ENCODE data around the gene CDT1.
"Not testable (repeated sequence)": the region's sequence is repeated elsewhere in the genome, so short reads cannot be mapped to it uniquely, and the experiment has no call there.

The CDT1 gene

DNA sequence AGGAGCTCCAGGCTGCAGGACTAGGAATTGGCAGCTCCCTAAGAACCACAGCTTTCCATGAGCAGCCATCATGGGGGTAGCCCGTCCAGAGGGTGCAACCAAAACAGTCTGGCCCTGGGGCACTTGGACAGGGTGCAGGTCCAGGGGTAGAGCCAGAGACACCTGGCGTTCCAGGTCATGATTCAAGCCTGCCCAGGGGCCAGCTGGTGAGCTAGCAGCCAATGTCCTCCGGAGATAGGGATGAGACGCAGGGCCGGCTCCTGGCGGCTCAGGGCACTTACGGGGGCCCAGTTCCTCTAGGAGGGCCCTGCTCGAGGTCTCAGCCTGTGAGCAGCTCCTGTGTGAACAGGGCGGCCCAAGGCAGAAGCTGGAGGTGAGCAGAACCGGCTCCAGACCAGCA, 40.6 kb upstream of the CDT1 start:
- TF ChIP-seq ZNF274 (IDR thresholded peaks at IDR 0.05; ENCODE audit: low read depth, low read length), result no peak
- H3K4me3 ChIP-seq (ENCODE audit: low read length), result no peak overlapping the region

- no peak for TF ChIP-seq ZNF274 (IDR thresholded peaks at IDR 0.05; ENCODE audit: low read depth, low read length)
- H3K4me3 ChIP-seq (ENCODE audit: low read length), result no peak overlapping the region
These were observed 40.0 kb upstream of the CDT1 start for GRCh38 chr16:88763502-88764053.

GRCh38 chr16:88764080-88764479, 39.5 kb upstream of the CDT1 start:
- H3K4me3 ChIP-seq (ENCODE audit: low read length), result no peak overlapping the region
- no peak for TF ChIP-seq ZNF274 (IDR thresholded peaks at IDR 0.05; ENCODE audit: low read depth, low read length)

- no peak overlapping the region for H3K4me3 ChIP-seq (ENCODE audit: low read length)
- TF ChIP-seq ZNF274 (IDR thresholded peaks at IDR 0.05; ENCODE audit: low read depth, low read length), result no peak
These were observed 38.7 kb upstream of the CDT1 start for GRCh38 chr16:88764913-88765349.

DNA sequence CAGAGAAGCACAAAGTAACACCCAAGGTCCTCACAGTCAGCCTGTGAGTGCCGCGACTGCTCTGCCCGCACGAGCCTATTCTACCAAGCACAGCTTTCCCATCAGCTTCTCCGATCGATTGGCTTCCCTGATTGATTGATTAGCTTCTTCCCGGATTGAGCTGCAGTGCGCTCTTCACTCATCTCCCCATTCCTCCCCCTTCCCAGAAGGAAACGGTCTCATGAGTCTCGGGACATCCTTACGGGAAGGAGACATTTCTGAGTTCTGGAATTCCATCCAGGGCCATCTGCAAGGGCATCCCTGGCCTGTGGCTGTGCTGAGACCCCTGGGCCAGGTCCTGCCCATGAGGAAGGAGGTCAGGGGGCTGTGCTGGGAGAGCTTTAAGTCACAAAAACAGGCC, 36.6 kb upstream of the CDT1 start:
- no peak overlapping the region for H3K4me3 ChIP-seq (ENCODE audit: low read length)
- no peak for TF ChIP-seq ZNF274 (IDR thresholded peaks at IDR 0.05; ENCODE audit: low read depth, low read length)

DNA sequence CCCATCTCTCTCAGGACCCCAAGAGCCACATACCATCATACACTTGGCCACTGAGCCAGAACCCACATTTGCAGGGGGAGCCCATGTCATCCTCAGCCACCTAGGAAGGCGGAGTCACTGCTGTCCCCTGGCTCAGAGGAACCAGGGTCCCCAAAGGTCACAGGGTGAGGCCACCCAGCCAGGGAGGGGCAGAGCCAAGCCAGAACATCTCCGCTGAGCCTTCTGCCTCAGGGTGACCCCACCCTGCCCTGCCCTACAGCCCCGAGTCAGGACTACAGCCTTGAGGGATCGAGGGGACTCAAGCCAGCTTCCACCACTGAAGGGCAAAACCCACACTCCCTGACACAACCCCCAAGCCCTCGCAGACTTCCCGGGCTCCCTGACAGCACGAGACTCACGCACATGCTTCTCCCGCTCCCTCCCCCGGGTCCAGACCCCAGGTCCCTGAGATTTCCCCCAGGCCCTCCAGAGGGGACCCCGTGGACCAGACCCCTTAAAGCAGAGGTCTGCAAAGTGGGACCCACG, 36.0 kb upstream of the CDT1 start:
- TF ChIP-seq ZNF274 (IDR thresholded peaks at IDR 0.05; ENCODE audit: low read depth, low read length), result no peak
- H3K4me3 ChIP-seq (ENCODE audit: low read length), result no peak overlapping the region

- H3K4me3 ChIP-seq (ENCODE audit: low read length), result no peak overlapping the region
- no peak for TF ChIP-seq ZNF274 (IDR thresholded peaks at IDR 0.05; ENCODE audit: low read depth, low read length)
These were observed 35.4 kb upstream of the CDT1 start for GRCh38 chr16:88768071-88768783.

DNA sequence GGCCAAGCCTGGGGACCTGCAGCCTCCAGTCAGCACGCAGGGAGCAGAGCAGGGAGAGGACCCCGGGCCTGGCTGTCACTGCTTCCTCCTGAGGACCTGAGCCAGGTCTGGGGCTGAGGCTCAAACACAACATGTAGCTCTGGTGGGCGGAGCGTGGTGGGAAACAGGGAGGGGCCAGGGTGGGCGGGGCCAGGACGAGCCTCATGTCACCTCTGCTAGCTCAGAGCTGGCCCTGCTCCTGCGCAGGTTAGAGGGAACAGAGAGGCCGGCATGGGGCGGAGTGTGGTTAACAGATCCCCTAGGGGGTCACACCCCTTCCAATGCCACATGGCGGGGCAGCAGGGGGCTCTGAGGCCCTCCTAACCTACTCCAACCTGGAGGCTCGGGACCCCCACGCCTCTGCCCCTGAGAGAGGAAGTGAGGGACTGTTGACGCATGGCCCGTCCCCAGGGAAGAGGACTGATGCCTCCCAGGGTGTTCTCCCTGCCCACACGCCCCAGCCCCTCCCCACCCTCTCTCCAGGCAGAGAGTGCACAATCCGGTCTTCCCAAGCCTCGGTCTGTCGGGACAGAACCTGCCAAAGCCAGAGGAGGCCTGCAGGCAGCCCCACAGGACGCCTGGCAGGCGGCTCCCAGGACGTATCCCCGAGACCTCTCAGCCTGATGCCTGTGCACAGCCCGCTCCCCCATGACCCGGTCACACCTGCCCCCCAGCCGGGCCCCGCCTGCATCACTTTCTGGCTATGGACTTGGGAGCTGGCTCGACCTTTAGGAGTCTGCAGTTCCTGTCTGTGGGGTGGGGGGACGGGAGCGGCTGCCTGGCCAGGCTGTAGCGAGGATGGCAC, 33.8 kb upstream of the CDT1 start:
- no peak overlapping the region for H3K4me3 ChIP-seq (ENCODE audit: low read length)

DNA sequence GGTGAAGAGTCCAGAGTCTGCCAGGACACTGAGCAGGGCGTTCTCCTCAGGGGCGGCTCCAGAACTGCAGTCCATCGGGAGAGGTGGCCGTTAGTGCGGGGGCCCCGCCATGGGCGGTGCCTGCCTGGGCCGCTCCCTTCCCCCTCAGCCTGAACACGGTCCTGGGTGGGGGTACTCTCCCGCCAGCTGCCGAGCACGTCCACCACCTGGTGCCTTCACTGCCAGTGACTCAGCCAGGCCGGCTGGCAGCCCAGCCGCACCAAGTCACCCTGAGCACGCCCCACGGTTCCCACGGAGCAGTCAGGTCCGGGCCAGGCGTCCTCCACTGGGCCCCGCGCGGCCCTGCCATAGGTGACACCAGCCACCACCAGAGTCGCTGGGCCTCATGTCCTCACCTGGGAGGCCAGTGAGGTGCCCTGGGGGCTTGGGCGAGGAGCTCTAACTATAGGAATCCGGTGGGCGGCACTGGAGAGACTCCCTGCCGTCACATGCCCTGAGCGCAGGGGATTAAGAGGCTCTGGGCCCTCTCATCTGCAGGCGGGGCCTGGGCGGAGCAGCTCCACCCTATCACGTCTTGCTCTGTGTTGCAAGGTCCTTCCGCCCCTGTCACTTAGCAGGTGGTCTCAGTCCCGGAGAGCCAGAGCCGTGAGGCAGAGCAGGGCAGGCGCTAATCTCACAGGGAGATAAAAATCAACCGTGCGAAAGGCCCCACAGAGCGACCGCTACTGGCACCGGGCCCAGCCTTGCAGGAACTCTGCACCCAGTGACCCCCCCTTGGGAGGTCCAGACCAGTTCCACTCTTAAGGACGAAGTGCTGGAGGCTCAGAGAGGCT, 32.9 kb upstream of the CDT1 start:
- H3K4me3 ChIP-seq (ENCODE audit: low read length), result no peak overlapping the region; the same call in 1 of the 2 replicates
- no peak for TF ChIP-seq ZNF274 (IDR thresholded peaks at IDR 0.05; ENCODE audit: low read depth, low read length)

More for the DNA sequence above, 33.8 kb upstream of the CDT1 start:
- no peak for TF ChIP-seq ZNF274 (IDR thresholded peaks at IDR 0.05; ENCODE audit: low read depth, low read length)

GRCh38 chr16:88771294-88771772, 32.3 kb upstream of the CDT1 start:
- no peak overlapping the region; the same call in 1 of the 2 replicates for H3K4me3 ChIP-seq (ENCODE audit: low read length)
- TF ChIP-seq ZNF274 (IDR thresholded peaks at IDR 0.05; ENCODE audit: low read depth, low read length), result no peak

- not testable (repeated sequence) for H3K4me3 ChIP-seq (ENCODE audit: low read length)
These were observed 31.8 kb upstream of the CDT1 start for GRCh38 chr16:88771781-88772180.

DNA sequence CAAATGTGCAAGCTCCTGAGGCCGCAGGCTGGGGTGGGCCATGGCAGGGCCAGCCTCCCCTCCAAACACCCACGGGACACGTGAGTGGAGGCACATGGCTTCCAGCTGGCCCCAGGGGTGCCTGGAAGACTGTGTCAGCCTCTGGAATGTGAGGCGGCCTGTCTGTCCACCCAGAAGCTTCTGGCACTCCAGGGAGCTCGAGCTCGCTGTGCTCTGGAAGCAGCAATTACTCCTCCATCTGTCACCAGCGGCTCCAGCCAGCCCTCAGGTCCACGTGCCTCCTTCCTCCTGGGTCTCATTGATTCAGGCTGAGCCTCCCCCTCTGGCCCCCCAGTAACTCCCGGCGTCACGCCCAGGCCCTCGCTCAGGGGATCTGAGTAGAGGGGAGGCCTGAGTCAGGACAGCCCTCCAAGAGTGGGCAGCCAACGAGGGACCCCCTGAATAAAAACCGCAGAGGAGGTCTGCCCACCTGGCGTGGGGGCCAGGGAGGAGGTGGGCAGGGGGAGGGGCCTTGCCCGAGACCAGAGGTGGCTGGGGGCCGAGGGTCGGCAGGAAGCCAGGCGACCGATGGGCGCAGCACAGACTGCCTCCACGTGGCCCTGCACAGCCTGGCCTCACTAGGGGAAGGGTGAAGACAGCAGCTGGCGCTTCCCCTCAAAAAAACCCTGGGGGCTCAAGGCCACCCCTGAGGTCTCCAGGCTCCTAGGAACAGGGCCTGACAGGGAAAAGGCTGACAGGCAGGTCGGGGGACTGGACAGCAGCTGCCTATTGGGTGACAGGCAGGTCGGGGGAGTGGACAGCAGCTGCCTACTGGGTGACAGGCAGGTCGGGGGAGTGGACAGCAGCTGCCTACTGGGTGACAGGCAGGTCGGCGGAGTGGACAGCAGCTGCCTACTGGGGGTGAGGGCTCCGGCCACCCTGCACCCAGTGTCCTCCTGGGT, 30.4 kb upstream of the CDT1 start:
- TF ChIP-seq ZNF274 (IDR thresholded peaks at IDR 0.05; ENCODE audit: low read depth, low read length), result no peak
- H3K4me3 ChIP-seq (ENCODE audit: low read length), result no peak overlapping the region

Data from GM08714 (cell line).